Neural cell (in vitro differentiated cells): Measurements from ENCODE around the gene FREY1. TPM values are rescaled to one million over a fixed set of nuclear protein-coding genes. Genes with fewer than 3 reads are reported as not detected.

Experiments
- H2AFZ ChIP-seq: fragments of 200-600, 300-800 bp; sonication (generic), shearing (Covaris generic); 2 replicates; pipeline ENCODE4 v1.6.0; 2014; ENCODE audit warnings: low read depth, mild to moderate bottlenecking, antibody characterized with exemption, low read length, moderate library complexity
- H3F3A ChIP-seq: fragments of 200-600 bp; shearing (Covaris generic); 2 replicates; pipeline ENCODE4 v1.6.1; 2016; ENCODE audit warnings: mild to moderate bottlenecking, moderate library complexity, mixed read lengths, antibody characterized with exemption, low read length; ENCODE audit not compliant: insufficient read depth, poor library complexity, severe bottlenecking
- H3K27ac ChIP-seq: fragments of 200-600, 300-800 bp; sonication (generic), shearing (Covaris generic); 2 replicates; pipeline ENCODE4 v1.5.1; 2014; ENCODE audit warnings: mild to moderate bottlenecking, low read length, moderate library complexity
- H3K27me3 ChIP-seq: fragments of 300-800, 200-600 bp; sonication (generic), shearing (Covaris generic); 2 replicates; pipeline ENCODE4 v1.6.0; 2014; ENCODE audit warnings: mild to moderate bottlenecking, low read depth, low read length, moderate library complexity; ENCODE audit not compliant: insufficient read depth
- H3K36me3 ChIP-seq: fragments of 300-800, 200-600 bp; sonication (generic), shearing (Covaris generic); 2 replicates; pipeline ENCODE4 v1.5.1; 2014; ENCODE audit warnings: mild to moderate bottlenecking, antibody characterized with exemption, low read length, moderate library complexity; ENCODE audit not compliant: insufficient read depth
- H3K4me2 ChIP-seq: fragments of 300-800, 200-600 bp; sonication (generic), shearing (Covaris generic); 2 replicates; pipeline ENCODE4 v1.6.0; 2014; ENCODE audit warnings: mild to moderate bottlenecking, low read length
- H3K4me3 ChIP-seq: fragments of 300-800, 200-600 bp; sonication (generic), shearing (Covaris generic); 2 replicates; pipeline ENCODE4 v1.5.1; 2014; ENCODE audit warnings: mild to moderate bottlenecking, low read length, moderate library complexity
- H3K79me2 ChIP-seq: fragments of 200-600 bp; shearing (Covaris generic); replicated peaks from 2 replicates; pipeline ENCODE4 v1.6.0; 2014; ENCODE audit warnings: mild to moderate bottlenecking, low read length, moderate library complexity; ENCODE audit not compliant: insufficient read depth
- H3K9ac ChIP-seq: fragments of 300-800, 200-600 bp; sonication (generic), shearing (Covaris generic); 2 replicates; pipeline ENCODE4 v1.6.1; 2016; ENCODE audit warnings: mild to moderate bottlenecking, low read length, mixed read lengths
- H3K9me2 ChIP-seq: fragments of 200-600 bp; shearing (Covaris generic); 2 replicates; pipeline ENCODE4 v1.6.1; 2016; ENCODE audit warnings: mild to moderate bottlenecking, low read length, mixed read lengths; ENCODE audit not compliant: insufficient read depth
- H3K9me3 ChIP-seq: fragments of 200-600, 300-800 bp; sonication (generic), shearing (Covaris generic); 2 replicates; pipeline ENCODE4 v1.6.1; 2016; ENCODE audit warnings: mild to moderate bottlenecking, mixed run types, low read length, moderate library complexity, mixed read lengths
- H4K20me1 ChIP-seq: fragments of 200-600 bp; shearing (Covaris generic); 2 replicates; pipeline ENCODE4 v1.6.1; 2016; ENCODE audit warnings: mild to moderate bottlenecking, mixed run types; ENCODE audit not compliant: insufficient read depth
- CTCF ChIP-seq: fragments of 450-650 bp; IDR thresholded peaks from 2 replicates; pipeline ENCODE4 v1.5.1; 2014; ENCODE audit warnings: antibody characterized with exemption, mild to moderate bottlenecking, moderate library complexity; ENCODE audit not compliant: poor library complexity, severe bottlenecking
- EP300 ChIP-seq: fragments of 450-650 bp; conservative IDR thresholded peaks from 2 replicates; pipeline ENCODE4 v1.6.1; 2014; ENCODE audit warnings: antibody characterized with exemption, mild to moderate bottlenecking, moderate library complexity; ENCODE audit not compliant: poor library complexity, severe bottlenecking
- EZH2 ChIP-seq: fragments of 200-600, 300-800 bp; shearing (Covaris generic), sonication (generic); IDR thresholded peaks from 2 replicates; pipeline ENCODE4 v1.6.1; 2014; ENCODE audit warnings: antibody characterized with exemption, low read length, borderline replicate concordance, mild to moderate bottlenecking; ENCODE audit not compliant: insufficient read depth, poor library complexity, severe bottlenecking
- MXI1 ChIP-seq: fragments of 450-650 bp; conservative IDR thresholded peaks from 2 replicates; pipeline ENCODE4 v1.6.1; 2014; ENCODE audit warnings: antibody characterized with exemption, mild to moderate bottlenecking; ENCODE audit not compliant: poor library complexity, severe bottlenecking
- POLR2AphosphoS5 ChIP-seq: IDR thresholded peaks from 2 replicates; pipeline ENCODE4 v1.6.1; 2012
- RAD21 ChIP-seq: fragments of 450-650 bp; conservative IDR thresholded peaks from 2 replicates; pipeline ENCODE4 v1.6.1; 2014; ENCODE audit warnings: antibody characterized with exemption, mild to moderate bottlenecking, moderate library complexity
- REST ChIP-seq: IDR thresholded peaks from 2 replicates; pipeline ENCODE4 v1.6.1; 2012; ENCODE audit warnings: borderline replicate concordance
- SMC3 ChIP-seq: fragments of 450-650 bp; conservative IDR thresholded peaks from 2 replicates; pipeline ENCODE4 v1.6.1; 2014; ENCODE audit warnings: antibody characterized with exemption, mild to moderate bottlenecking, moderate library complexity; ENCODE audit not compliant: poor library complexity
- TAF1 ChIP-seq: IDR thresholded peaks from 2 replicates; pipeline ENCODE4 v1.6.1; 2012; ENCODE audit warnings: low read depth
- polyA plus RNA-seq: library from polyadenylated mRNA; depleted of rRNA; stranded (reverse); fragments of >200 nt; gene quantifications from 2 replicates; pipeline ENCODE4 v1.2.3, GENCODE V29; 2014

FREY1 gene
- polyA plus RNA-seq, 1 donor from 2014 or later = not detected

GRCh38 chr11:45897556-45897955 lies 9.5 kb downstream of the FREY1 start:
- peak overlapping the region; percentile 66 for H3K9ac ChIP-seq
- H3K79me2 ChIP-seq = peaks cover 25% of the 10 kb centered on the region
- H3K4me3 ChIP-seq = no peak overlapping the region
- TF ChIP-seq REST (no peak), EZH2 (no peak), MXI1 (no peak), RAD21 (no peak), TAF1 (no peak), EP300 (no peak), CTCF (no peak), POLR2AphosphoS5 (no peak), SMC3 (no peak)
- no peaks in the 10 kb centered on the region for H4K20me1 ChIP-seq
- H3K9me3 ChIP-seq = no peaks in the 10 kb centered on the region
- H3K9me2 ChIP-seq = no peaks in the 10 kb centered on the region
- no peak overlapping the region for H3K4me2 ChIP-seq
- no peaks in the 10 kb centered on the region for H3K36me3 ChIP-seq
- no peaks in the 10 kb centered on the region for H3K27me3 ChIP-seq
- no peak overlapping the region for H2AFZ ChIP-seq
- no peak overlapping the region for H3K27ac ChIP-seq
- H3F3A ChIP-seq = no peaks in the 10 kb centered on the region

- TF ChIP-seq SMC3 (no peak), EZH2 (no peak), CTCF (no peak), RAD21 (no peak), POLR2AphosphoS5 (no peak), REST (no peak), TAF1 (no peak), MXI1 (no peak), EP300 (no peak)
- H3K9me2 ChIP-seq = no peaks in the 10 kb centered on the region
- H3K27ac ChIP-seq = peak overlapping the region; percentile 41
- peak overlapping the region; percentile 66 for H3K4me3 ChIP-seq
- H3F3A ChIP-seq = no peaks in the 10 kb centered on the region
- no peaks in the 10 kb centered on the region for H3K36me3 ChIP-seq
- peak overlapping the region; percentile 66 for H3K9ac ChIP-seq
- no peak overlapping the region for H2AFZ ChIP-seq
- H4K20me1 ChIP-seq = no peaks in the 10 kb centered on the region
- no peaks in the 10 kb centered on the region for H3K9me3 ChIP-seq
- H3K4me2 ChIP-seq = peak overlapping the region; percentile 51
- H3K27me3 ChIP-seq = no peaks in the 10 kb centered on the region
- H3K79me2 ChIP-seq = peaks cover 20% of the 10 kb centered on the region
These were observed 10.6 kb downstream of the FREY1 start for GRCh38 chr11:45896422-45896984.
